IPS-11a (cell line): ENCODE measurements around the gene EIF4EBP2.
A peak's percentile ranks its signal among the peaks of the same experiment; 100 is the strongest.

ENCODE experiments used
- H3K4me3 ChIP-seq: one replicate; pipeline ENCODE4 v1.5.1; 2013; ENCODE audit warnings: low read depth, low read length, control low read depth

Gene EIF4EBP2

GRCh38 chr10:70376436-70377378 lies 27.2 kb upstream of the EIF4EBP2 start:
- H3K4me3 ChIP-seq, result no peak overlapping the region

DNA sequence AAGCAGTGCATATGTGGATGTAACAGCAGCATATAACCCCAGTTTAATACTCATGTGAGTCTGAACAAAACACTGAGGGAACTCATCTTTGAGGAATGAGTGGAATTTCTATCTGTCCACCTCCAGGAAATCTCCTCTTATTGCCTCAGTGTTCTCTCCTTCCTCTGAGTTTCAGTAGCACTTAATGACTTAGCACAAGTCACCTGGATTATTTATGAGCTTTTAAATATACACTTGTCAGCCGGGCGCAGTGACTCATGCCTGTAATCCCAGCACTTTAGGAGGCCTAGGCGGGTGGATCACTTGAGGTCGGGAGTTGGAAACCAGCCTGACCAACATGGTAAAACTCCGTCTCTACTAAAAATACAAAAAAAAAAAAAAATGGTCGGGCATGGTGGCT lies 25.8 kb upstream of the EIF4EBP2 start:
- H3K4me3 ChIP-seq, result no peak overlapping the region

GRCh38 chr10:70379581-70380176 lies 24.3 kb upstream of the EIF4EBP2 start:
- H3K4me3 ChIP-seq, result no peak overlapping the region

DNA sequence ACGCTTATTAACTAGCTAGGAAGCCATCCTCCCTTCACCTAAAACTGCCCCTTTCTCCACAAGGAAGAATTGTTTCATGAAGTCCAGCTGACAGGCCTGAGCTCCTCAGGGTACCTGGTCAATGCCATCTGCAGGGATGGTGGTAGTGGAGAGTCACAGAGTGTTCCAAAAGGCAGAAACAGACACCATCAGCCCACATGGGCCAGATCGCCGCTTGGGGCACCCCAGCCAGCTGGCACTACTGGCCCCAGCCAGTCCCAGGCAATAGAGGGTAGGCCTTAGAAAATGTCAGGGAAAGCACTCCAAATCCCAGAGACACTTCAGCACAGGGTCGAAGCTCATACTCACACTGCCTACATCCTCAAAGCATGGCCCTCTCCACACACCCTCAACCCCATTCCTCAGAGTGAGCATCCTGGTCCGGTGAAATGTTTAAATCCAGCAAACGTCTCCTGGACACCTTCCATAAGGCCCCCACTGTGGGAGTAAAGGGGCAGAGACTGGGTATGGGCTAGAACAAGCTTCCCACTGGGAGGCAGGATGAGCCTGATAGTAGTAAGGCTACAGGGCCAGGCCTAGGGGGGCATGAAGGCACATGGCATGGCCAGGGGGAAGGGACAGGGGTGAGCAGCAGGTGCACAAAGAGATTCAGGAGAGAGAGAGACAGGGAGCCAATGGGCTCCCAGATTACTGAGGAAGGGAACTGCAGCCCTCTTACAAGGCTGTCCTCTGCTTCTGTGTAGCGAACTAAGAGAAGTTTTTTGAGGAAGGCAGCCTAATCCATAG lies 23.4 kb upstream of the EIF4EBP2 start:
- H3K4me3 ChIP-seq, result no peak overlapping the region

DNA sequence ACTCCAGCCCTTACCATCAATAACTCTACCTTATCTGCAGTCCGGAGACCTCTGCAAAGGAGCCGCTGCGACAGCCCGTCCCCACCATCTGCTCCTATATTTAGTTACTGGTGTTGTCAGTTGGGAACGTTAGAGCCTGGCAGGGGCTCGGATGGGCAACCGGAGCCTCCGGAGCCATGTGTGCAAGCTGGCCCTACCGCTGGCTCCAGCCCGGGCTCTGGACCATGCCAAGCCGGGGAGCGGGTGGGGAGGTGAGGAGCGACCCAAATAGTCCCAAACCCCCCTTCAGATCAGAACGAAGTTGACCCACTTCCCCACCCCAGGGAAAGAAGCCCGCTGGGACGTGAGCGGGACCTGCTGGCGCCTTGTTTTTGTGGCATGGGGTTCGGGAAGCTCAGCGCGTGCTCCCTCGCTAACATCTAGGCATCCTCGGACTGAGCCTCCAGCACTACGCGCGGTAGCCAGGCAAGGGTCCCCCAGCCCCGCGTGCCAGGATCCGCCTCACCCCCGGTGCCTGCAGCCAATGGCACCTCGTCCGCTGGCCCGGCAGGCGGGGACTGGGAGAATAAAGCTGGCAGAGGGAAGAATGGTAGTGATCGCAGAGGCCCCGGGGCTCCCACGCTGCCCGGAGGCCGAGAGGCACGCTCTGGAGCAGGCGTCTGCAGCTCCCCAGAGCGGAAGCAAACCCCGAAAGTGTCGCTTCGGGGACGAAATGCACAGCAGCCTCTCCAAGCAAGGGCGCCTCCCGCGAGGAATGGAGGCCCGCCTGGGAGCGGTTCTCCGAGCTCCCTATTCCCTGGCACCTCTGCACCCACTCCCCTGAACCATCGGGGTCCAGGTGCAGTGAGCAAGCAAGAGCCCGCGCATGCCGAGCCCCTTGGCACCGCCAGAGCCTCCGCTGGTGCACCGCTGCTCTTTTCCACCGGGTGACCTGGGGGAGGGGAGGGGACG lies 22.2 kb upstream of the EIF4EBP2 start:
- peak overlapping the region; percentile 76 for H3K4me3 ChIP-seq

GRCh38 chr10:70391654-70392053 lies 12.3 kb upstream of the EIF4EBP2 start:
- no peak overlapping the region for H3K4me3 ChIP-seq

- no peak overlapping the region for H3K4me3 ChIP-seq
These were observed 7.8 kb upstream of the EIF4EBP2 start for GRCh38 chr10:70396140-70396539.

GRCh38 chr10:70399177-70399576 lies 4.8 kb upstream of the EIF4EBP2 start:
- no peak overlapping the region for H3K4me3 ChIP-seq

GRCh38 chr10:70403483-70404035 lies 386 bp upstream of the EIF4EBP2 start:
- peak overlapping the region; percentile 13 for H3K4me3 ChIP-seq

DNA sequence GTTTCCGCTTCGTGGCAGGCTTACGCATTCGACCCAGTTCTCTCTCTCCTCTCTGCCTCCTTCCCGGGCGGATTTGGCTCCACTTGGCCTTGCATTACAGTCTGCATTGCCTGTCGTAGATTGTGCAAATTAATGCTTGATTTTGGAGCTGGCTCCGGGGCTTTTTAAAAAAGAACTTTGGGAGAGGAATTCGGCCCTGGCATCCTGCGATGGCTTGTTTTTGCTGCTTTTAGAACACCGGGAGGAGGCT lies 767 bp downstream of the EIF4EBP2 start:
- H3K4me3 ChIP-seq, result peak overlapping the region; percentile 88

DNA sequence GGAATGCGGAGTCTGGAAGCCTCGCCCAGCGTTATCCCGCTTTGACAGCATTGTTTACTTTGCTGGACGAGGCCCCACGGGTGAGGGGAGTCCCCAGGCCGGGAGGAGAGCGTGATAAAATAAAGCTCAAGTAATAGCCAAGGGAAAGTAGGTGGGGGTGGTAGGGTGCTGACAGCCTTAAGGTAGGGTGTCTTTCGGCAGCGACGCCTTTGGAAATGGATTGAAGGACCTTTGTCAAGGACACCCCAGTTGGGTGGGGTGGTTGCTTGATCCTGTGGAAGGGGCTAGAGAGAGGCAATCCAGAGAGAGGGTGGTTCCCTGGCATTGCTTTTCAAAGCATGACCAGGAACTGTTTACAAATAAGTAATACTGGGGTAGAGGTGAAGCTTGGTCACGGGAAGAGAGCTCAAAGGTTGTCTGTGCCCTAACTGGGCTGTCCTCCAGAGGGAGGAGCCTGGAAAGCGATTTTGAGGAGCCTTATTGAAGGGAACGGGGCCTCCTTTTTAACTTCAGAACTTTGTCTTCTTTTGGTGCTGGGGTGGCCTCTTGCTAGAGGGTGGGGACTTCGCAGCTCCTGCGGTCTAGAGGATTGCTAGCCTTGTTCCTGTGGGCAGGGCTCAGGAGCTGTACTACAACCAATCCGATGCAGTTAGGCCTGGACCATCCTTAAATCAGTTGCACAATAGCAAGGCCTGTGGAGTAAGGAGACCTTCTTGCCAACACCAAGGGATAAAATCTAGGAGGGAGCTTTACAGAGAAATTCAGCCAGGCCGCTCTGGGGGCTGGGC lies 1.3 kb downstream of the EIF4EBP2 start:
- H3K4me3 ChIP-seq, result peak overlapping the region; percentile 88

DNA sequence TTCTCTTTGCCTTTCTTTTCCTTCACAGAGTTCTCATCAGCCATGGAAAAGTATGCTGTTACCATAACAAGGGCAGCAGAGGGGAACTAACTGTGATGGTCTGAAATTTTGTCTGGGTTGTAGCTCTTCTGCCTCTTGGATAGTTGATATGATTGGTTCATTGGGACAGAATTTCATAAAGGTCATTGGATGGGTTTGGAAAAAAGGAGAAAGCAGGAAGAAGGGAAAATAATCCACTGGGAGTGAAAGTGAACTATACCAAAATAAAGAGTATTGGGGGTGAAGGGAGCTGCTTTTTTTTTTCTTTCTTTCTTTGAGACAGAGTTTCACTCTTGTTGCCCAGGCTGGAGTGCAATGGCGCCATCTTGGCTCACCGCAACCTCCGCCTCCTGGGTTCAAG lies 5.8 kb downstream of the EIF4EBP2 start:
- no peak overlapping the region for H3K4me3 ChIP-seq

DNA sequence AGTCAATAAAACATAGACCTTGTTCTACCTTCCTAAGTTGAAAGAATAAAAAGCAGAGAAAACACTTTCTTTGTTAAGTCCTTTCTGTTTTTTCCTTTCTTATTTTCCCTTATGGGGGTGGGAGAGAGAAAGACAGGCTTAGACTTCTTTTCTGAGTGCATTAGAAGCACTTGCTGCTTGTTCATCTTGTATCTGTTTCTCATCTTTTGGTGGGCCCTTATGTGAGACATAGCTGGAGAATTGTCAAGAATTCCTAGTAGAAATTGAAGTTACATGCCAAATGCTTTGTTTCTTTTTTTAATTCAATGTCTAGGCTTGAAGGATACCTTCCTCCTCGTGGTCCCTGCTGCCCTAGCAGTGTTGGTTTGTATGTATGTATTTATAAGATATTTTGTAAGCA lies 6.7 kb downstream of the EIF4EBP2 start:
- H3K4me3 ChIP-seq, result no peak overlapping the region

GRCh38 chr10:70412356-70412755 lies 8.4 kb downstream of the EIF4EBP2 start:
- no peak overlapping the region for H3K4me3 ChIP-seq

DNA sequence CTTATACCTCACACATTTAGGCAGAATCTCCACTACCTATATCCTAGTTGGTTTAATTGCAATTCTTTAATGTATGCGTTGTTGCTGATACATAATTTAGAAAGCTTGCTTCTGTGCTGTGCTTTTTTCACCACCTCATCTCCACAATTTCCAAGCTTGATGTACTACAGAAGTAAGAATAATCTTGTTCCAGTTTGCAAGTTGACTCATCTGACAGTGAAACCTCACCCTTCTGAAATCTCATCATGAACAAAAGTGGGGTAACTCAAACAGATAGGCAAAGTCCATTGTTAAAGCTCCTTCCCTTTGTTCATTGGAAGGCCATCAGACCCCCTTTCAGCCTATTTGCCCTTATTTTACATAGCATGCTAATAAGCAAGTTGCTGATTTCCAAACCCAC lies 13.6 kb downstream of the EIF4EBP2 start:
- no peak overlapping the region for H3K4me3 ChIP-seq

DNA sequence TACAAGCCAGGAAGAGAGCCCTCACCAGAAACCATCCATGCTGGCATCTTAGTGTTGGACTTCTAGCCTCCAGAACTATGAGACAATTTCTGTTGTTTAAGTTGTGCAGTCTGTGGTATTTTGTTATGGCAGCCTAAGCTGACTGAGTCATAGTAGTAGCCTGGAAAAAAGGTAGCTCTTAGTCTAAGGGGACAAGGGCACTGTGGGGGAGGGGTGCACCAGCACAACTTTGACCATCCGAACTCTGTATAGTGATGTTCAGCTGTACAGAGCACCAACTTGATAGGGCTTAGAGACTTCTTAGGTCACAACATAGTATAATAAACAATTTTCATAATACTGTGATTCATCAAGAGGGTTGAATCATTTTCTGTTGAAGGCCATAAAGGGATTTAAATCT lies 14.3 kb downstream of the EIF4EBP2 start:
- H3K4me3 ChIP-seq, result no peak overlapping the region

- no peak overlapping the region for H3K4me3 ChIP-seq
These were observed 14.8 kb downstream of the EIF4EBP2 start for GRCh38 chr10:70418713-70419112.

- no peak overlapping the region for H3K4me3 ChIP-seq
These were observed 20.4 kb downstream of the EIF4EBP2 start for GRCh38 chr10:70424320-70424719.

- no peak overlapping the region for H3K4me3 ChIP-seq
These were observed 21.2 kb downstream of the EIF4EBP2 start for GRCh38 chr10:70425096-70425495.

DNA sequence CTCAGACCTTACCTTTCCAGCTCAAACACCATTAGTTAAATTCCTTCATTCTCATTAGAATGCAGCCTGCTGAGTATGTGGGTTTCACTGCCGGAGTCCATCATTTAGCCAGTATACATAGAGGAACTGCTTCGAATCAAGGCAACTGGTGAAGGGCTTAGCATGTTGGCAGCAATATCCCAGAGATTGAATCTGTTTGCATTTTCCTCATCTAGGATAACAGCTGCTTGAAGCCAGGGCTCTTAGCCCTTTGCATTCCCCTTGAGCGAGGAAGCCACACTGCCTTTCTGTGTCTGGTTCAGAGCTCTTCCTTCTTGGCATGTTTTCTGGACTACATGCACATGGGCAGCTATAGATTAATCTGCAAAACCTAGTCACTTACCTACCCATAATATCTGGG lies 22.9 kb downstream of the EIF4EBP2 start:
- no peak overlapping the region for H3K4me3 ChIP-seq
